ENCODE measurements around the gene STARD3.

Gene STARD3

DNA sequence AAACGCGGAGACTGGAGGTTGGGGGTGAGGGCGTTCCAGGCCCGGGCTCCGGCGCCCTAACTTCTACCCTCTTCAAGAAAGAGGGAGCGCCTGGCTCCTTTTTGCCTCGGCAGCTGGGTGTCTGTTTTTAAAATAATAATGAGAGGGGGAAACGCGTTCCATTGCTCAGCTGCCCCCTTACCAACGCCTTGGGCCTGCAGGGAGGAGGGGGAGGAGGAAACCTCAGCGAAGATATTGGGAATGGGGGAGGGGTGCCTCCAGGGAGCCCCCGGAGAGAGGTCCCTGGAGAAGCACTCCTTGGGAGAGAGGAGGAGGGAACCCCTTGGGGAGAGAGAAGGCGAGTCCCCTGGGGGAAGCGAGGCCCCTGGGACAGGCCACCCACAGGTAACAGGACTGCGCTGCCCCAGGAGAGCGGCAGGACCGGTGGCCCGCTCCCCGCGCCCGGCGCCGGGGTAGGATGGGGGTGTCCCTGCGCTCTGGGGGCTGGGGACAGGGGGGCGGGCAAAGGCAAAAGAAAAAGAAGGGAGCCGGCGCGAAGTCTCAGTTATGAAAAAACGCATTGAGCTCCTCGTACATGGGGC lies 31.9 kb upstream of the STARD3 start:
- no peak for DNase-seq (ENCODE audit: low spot score)

DNA sequence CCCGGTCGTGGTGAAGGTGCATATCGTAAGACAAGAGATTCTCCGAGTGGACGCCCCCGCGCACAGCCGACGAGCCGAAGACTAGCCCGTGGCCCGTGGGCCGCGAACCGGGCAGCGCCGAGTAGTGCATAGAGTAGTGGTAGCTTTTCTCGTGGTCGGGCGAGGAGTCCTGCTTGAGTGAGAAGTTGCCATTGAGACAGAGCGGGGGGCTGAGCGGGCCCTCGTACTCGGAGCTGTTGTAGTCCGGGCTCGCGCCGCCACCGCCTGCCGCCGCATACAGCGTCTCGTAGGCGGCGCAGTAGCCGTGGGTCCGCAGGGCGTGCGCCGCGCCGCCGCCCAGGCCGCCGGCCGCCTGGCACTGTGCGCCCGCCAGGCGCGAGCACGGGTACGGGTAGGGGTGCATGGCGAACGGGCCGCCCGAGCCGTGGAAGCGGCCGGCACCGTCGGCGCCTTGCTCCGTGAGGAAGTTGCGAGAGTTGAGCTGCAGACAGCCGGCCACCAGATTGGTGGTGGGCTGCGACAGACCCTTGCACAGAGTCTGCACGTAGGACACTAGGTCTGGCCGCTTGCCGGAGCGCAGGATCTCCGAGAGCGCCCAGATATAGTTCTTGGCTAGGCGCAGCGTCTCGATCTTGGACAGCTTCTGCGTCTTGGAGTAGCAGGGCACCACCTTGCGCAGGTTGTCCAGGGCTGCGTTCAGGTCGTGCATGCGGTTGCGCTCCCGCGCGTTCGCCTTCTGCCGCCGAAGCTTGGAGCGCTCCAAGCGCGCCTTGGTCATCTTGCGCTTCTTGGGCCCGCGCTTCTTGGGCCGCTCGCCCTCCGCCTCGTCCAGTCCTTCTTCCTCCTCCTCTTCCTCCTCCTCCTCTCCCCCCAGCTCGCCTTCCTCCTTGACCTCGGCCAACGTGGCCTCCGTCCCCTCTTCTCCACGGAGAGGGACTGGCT lies 31.2 kb upstream of the STARD3 start:
- DNase-seq (ENCODE audit: low spot score) = peak; percentile 42

GRCh38 chr17:39606434-39607056 lies 30.4 kb upstream of the STARD3 start:
- DNase-seq (ENCODE audit: low spot score) = no peak

- no peak for DNase-seq (ENCODE audit: low spot score)
Observed at GRCh38 chr17:39607057-39607850, 29.7 kb upstream of the STARD3 start.

DNA sequence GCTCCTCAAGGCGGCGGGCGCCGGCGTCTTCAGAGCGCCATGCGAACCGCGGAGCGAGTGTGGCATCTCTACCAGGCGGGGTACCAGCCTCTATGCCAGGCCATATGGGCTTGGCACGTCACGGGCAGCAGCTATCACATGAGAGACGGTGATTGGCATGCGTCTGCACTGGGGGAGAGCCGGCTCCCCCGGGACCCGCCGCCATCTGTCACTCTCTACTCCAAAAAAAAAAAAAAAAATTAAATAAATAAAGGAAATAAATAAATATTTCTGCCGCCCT lies 29.2 kb upstream of the STARD3 start, which contains the start of gene NEUROD2:
Gene NEUROD2 (minus strand): TSS at position 70 of the 280 bp plus-strand sequence. CDS start 1,321 bp downstream, outside the sequence.
- DNase-seq (ENCODE audit: low spot score) = peak; percentile 90

DNA sequence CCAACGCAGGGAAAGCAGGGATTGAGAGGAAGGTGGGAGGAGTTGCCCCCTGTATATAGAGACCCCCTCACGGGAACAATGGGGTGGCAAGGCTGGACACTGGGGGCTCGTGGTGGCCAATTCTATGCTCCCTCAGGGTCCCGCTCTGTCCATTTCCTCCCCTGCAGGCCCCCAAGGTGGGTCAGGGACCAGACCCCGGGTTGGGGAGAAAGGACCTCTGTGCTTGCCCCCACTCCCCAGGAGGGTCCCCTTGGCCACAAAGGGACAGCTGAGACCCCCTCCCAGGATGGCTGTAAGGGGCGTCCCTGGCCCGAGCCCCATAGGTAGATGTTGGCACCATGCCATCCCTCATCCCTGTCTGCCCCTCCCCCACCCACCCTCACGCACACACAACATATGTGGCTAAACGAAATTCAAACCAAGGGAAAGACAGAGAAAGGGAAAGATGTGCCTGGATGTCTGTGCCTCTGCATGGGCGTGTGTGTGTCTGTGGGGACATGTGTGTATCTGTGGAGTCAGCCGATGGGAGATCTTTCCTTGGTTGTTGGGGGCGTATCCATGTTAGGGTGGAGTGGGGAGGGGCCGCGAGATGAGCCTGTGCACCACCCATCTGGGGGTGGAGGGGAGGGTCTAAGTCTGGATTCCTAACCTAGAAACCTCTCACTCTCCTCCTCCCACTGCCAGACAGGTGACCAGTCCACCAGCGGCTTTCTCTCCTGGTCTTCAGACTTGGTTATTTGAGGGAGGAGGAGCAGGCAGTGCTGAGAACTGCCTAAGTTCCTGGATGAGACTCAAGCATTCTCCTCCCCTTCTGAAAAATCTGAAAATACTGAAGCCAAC lies 28.6 kb upstream of the STARD3 start:
- peak; percentile 74 for DNase-seq (ENCODE audit: low spot score)

DNA sequence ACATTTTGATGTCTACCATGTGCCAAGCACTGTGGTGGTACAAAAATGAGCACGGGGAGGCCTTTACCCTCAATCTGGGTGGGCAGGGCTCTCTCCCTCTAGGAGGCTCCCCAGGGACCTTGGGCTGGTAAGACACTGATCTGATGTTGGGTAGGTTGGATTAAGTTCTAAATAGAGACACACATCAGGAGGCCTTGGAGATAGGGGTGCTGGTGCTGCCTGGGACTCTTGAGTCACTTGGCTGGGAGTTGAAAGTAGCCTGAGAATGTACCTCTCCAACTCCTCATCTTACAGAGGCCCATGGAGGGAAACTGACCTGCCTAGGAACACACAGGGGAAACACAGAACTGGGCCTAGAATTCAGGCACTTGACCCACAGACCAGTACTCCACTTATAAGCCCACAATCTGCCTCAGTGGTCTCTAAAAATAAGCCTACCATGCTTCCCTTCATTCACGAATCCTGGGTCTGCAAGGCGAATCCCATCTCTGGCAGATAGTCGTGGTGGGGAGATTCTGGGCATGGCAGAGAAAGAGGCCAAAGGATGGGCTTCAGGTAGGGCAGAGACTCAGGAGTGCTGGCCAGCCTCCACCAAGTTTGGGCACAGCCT lies 27.4 kb upstream of the STARD3 start:
- DNase-seq (ENCODE audit: low spot score) = no peak

DNA sequence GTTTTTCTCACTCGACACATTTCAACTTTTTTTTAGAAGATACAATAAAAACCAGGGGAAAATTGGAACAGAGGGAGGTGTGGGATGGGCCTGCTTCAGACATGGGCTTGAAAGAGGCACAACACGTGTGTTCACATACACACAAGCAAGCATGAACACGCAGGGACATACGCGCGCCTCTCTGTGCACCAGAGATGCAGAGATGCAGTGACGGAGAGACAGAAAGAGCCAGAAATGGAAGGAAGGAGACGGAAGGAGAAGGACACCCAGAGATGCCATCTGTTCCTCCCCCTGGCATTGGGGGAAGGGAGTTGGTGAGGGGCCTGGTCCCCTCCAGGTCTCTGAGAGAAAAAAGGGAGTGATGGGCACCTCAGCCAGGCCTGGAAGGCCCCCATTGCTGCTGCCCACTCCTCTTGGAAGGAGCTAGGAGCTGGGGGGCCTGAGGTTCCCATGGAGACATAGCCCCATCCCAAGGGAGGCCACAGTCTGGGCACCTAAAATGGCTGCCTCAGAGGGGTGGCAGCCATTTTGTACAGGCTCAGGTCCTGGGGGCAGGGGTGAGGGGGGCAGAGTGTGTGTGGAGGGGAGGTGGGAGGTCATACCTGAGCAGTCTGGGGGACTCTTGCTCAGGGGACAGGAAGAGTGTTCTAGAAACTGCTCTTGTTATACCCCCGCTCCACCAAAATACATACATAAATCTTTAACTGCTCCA lies 25.4 kb upstream of the STARD3 start:
- peak; percentile 44 for DNase-seq (ENCODE audit: low spot score)

GRCh38 chr17:39612291-39612894 lies 24.6 kb upstream of the STARD3 start:
- DNase-seq (ENCODE audit: low spot score) = peak; percentile 62

DNA sequence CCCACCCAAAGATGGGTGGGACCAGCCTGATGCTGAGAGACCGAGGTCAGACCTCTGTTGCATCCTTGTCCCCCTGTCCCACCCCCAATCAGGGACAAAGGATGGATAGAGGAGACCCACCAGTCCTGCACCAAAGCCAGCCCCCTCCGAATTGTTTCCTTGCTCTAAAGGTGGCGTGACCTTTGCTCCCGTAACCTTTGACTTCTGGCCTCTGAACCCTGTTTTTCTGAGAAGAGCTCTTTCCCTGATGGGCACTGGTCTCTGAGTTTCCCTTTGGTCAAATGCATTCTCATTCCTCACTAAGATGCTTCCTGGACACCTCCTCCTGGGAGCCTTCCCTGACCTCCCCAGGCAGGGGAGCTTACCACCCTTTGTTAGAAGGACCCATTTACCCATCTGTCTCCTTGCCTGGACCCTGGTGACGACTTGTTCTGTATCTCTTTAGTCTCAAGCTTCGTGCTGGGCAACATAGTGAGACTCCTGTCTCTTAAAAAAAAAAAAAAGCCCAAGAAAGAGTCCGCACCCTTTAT lies 23.9 kb upstream of the STARD3 start:
- no peak for DNase-seq (ENCODE audit: low spot score)

GRCh38 chr17:39614545-39615157 lies 22.3 kb upstream of the STARD3 start:
- DNase-seq (ENCODE audit: low spot score) = no peak

DNA sequence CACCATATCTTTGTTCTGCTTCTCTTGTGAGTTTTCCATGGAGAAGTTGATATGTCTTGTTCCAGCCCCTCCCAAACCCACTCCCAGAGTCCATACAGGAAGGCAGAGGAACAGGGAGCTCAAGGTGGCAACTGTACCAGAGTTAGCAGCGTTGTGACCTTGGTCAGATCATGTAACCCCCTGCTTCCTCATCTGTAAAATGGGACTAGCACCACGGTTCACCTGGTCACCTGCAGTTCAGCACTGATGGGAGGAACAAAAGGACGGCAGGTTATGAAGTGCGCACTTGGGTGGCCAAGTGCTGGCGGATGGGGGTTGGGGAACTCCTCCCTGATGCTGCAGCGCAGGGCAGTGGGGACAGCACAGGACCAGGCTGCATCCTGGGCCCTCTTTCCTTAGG lies 21.5 kb upstream of the STARD3 start:
- no peak for DNase-seq (ENCODE audit: low spot score)

GRCh38 chr17:39617100-39617445 lies 19.9 kb upstream of the STARD3 start:
- DNase-seq (ENCODE audit: low spot score) = peak; percentile 26

DNA sequence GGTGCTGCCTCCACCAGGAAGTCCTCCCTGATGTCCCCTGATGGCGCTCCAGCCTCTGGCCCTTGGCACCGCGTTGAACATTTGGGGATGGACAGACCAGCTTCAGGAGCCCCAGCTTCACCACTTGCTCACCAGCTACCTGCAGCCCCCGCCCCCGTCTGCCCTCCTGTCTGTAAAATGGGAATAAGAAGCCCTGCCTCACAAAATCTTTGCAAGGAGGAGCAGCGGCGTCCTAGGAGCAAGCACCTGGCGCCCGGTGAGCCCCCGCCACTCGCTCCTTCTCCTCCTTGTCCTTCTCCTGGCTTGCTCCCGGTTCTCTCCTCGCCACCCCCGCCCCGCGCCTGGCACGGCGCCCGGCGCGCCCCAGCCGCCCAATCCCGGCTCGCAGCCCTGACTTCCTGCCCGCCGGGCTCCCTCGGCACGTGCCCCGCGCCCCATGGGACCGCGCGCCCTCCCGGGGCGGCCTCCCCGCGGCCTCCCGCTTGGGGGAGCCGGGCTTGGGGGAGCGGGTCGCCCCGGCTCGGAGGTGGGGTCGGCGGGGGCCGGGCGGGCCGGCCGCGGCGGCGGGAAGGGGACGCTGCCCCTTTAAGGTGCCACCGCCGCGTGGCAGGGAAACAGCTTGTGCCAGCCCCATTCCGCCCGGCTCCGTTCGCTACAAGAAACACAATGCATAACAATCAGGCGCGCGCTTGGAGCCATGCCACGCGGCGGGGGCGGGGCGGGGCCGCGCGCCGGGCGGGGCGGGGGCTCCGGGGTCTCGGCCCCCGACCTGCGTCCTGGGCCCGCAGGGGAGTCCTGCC lies 19.3 kb upstream of the STARD3 start:
- DNase-seq (ENCODE audit: low spot score) = peak; percentile 77

- DNase-seq (ENCODE audit: low spot score) = peak; percentile 50
Observed at GRCh38 chr17:39618246-39618913, 18.6 kb upstream of the STARD3 start.

- no peak for DNase-seq (ENCODE audit: low spot score)
Observed at GRCh38 chr17:39618956-39619785, 17.8 kb upstream of the STARD3 start.

DNA sequence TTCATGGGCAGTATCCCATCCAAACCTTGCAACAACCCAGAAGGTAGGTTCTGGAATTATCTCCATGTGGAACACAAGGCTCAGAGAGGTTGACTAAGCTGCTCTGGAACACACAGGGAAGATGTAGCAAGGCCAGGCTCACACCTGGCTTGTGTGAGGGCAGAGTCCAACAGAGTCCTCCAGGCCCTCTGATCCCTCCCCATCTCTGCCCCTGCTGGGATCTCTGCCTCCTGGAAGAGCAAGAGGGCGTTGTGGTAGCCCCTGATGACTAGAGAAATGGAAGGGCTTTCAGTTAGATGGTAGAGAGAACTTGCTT lies 17.2 kb upstream of the STARD3 start:
- DNase-seq (ENCODE audit: low spot score) = no peak
